Caco-2 (cell line): ENCODE measurements around the gene FNDC3B. TPM values are rescaled to one million over a fixed set of nuclear protein-coding genes. Genes with fewer than 3 reads are reported as not detected.

Experiments
- BruUV-seq: library from RNA; stranded (reverse); fragments of 400-500 nt; replicated peaks from 2 replicates; lab custom pipeline; 2021; lab: Mats Ljungman, UMichigan
- CTCF ChIA-PET: fragments of 300-600 bp; sonication (Branson Sonifier 250); formaldehyde crosslinking; loops from one replicate; lab custom pipeline; 2022; ENCODE audit warnings: antibody characterized with exemption; lab: Charles Lee
- POLR2A ChIA-PET: fragments of 300-600 bp; sonication (Branson Sonifier 250); formaldehyde crosslinking; loops from one replicate; lab custom pipeline; 2022; ENCODE audit warnings: antibody characterized with exemption; lab: Charles Lee
- DNase-seq, 2 experiments: peaks; one replicate each; pipeline versions ENCODE4 v3.0.0 to v3.0.0-alpha.2; 2020 to 2022
- H3K27me3 ChIP-seq: replicated peaks from 2 replicates; pipeline ENCODE4 v1.6.0; 2011; ENCODE audit warnings: low read length; ENCODE audit not compliant: control insufficient read depth, insufficient read depth
- H3K36me3 ChIP-seq: 2 replicates; pipeline ENCODE4 v1.5.1; 2011; ENCODE audit warnings: low read length; ENCODE audit not compliant: control insufficient read depth, insufficient read depth
- H3K4me1 ChIP-seq: fragments of 250-450 bp; sonication (Bioruptor Pico); 2 replicates; pipeline ENCODE4 v1.5.1; 2020; ENCODE audit warnings: mild to moderate bottlenecking
- H3K4me3 ChIP-seq: 2 replicates; pipeline ENCODE4 v1.5.1; 2011; ENCODE audit warnings: low read depth, mild to moderate bottlenecking, control low read depth, low read length
- H3K9me3 ChIP-seq: fragments of 250-450 bp; sonication (Bioruptor Pico); 2 replicates; pipeline ENCODE4 v1.5.1; 2020; ENCODE audit warnings: mild to moderate bottlenecking, moderate library complexity
- H3K27ac Mint-ChIP-seq: one replicate; pipeline ENCODE4 v1.8.0; 2022; ENCODE audit warnings: mixed read lengths; ENCODE audit not compliant: unreplicated experiment
- H3K27me3 Mint-ChIP-seq: one replicate; pipeline ENCODE4 v1.8.0; 2022; ENCODE audit warnings: mixed read lengths; ENCODE audit not compliant: insufficient read depth, unreplicated experiment
- H3K36me3 Mint-ChIP-seq: one replicate; pipeline ENCODE4 v1.8.0; 2022; ENCODE audit warnings: mild to moderate bottlenecking, mixed read lengths; ENCODE audit not compliant: insufficient read depth, unreplicated experiment
- H3K4me1 Mint-ChIP-seq: one replicate; pipeline ENCODE4 v1.8.0; 2022; ENCODE audit warnings: low read depth, mixed read lengths; ENCODE audit not compliant: unreplicated experiment
- H3K4me3 Mint-ChIP-seq: one replicate; pipeline ENCODE4 v1.8.0; 2022; ENCODE audit warnings: mild to moderate bottlenecking, moderate library complexity, mixed read lengths; ENCODE audit not compliant: unreplicated experiment
- H3K9me3 Mint-ChIP-seq: one replicate; pipeline ENCODE4 v1.8.0; 2022; ENCODE audit warnings: mixed read lengths; ENCODE audit not compliant: unreplicated experiment
- intact Hi-C: fragments of 100-400 bp; cut with micrococcal nuclease; formaldehyde crosslinking; loops from one replicate; pipeline ENCODE4 v1.10.0; 2022; ENCODE audit not compliant: unreplicated experiment
- total RNA-seq: library from RNA; stranded (reverse); gene quantifications from 2 replicates; pipeline ENCODE4 v1.2.3, GENCODE V29; 2022
- TF ChIP-seq, protein P1 (sequence below), 2 experiments: fragments of 200-600 bp in 1 of 2; IDR thresholded peaks; 1 replicate in 1 of 2; 2 replicates in 1 of 2; pipeline versions ENCODE4 v1.5.1 to v1.8.0; 2011 to 2022; ENCODE audit warnings: antibody characterized with exemption in 1 of 2, control low read depth in 1 of 2, inconsistent platforms in 1 of 2, low read depth in 1 of 2, low read length in 1 of 2, mild to moderate bottlenecking in 1 of 2, moderate library complexity in 1 of 2; ENCODE audit not compliant: insufficient read depth in 1 of 2, severe bottlenecking in 1 of 2, unreplicated experiment in 1 of 2

The FNDC3B gene
- total RNA-seq, 1 experiment from 2014 or later, result 59.8 TPM

DNA sequence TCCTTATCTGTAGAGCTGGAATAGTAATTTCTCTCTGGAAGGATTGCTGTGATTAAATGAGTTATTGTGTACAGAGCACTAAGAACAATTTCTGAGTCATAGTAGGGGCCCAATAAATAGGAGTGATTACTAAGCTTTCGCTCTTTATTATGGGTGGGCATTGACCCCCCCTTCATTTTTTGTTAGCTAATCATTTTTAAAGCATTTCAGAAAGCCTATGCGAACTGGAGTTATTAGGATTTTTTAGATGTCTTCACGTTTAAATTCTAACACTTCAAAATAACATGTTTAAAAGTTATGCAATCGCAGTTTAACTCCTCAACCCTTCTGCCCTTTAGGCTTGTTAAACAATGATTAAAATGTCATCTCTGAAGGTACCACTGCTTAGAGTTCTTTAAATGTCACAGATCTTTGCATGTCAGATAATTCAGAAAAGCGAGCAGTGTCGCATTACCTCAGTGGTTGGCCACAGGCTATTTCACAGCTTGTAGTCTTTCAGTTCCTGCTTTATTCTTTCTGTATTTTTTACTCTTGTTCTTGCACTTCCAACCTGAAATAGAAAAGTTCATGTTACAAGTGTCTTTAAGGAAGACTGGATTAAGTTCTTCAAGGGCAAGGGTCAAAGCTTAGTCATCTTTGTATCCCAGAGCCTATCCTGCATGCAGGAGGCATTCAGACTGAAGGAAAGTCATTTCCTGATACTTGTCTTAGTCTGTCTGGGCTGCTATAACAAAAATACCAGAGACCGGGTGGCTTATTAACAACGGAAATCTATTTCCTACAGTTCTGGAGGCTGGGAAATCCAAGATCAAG lies 102.9 kb downstream of the FNDC3B start:
- Mint-ChIP-seq H3K27me3 (no peaks in the 10 kb centered on the region), H3K4me3 (no peak overlapping the region), H3K4me1 (peaks cover 48% of the 10 kb centered on the region), H3K27ac (no peak overlapping the region), H3K36me3 (peaks cover 24% of the 10 kb centered on the region), H3K9me3 (no peaks in the 10 kb centered on the region)
- ChIA-PET CTCF (no interaction called here), POLR2A (interaction anchor here (0.6 kb wide), 1 partner anchor 20 kb away, joined by 6 read pairs; no protein-coding TSS in a partner anchor)
- TF ChIP-seq, protein P1, sequence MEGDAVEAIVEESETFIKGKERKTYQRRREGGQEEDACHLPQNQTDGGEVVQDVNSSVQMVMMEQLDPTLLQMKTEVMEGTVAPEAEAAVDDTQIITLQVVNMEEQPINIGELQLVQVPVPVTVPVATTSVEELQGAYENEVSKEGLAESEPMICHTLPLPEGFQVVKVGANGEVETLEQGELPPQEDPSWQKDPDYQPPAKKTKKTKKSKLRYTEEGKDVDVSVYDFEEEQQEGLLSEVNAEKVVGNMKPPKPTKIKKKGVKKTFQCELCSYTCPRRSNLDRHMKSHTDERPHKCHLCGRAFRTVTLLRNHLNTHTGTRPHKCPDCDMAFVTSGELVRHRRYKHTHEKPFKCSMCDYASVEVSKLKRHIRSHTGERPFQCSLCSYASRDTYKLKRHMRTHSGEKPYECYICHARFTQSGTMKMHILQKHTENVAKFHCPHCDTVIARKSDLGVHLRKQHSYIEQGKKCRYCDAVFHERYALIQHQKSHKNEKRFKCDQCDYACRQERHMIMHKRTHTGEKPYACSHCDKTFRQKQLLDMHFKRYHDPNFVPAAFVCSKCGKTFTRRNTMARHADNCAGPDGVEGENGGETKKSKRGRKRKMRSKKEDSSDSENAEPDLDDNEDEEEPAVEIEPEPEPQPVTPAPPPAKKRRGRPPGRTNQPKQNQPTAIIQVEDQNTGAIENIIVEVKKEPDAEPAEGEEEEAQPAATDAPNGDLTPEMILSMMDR (IDR thresholded peaks at IDR 0.05; ENCODE audit: insufficient read depth in 1 of 2, low read depth in 1 of 2, low read length in 1 of 2, severe bottlenecking in 1 of 2, unreplicated experiment in 1 of 2), result no peak
- Histone ChIP-seq H3K9me3 (no peaks in the 10 kb centered on the region), H3K36me3 (no peaks in the 10 kb centered on the region), H3K27me3 (no peaks in the 10 kb centered on the region), H3K4me1 (peaks cover 52% of the 10 kb centered on the region), H3K4me3 (no peak overlapping the region)
- intact Hi-C loops, result no loop called here
- no peak for DNase-seq
- BruUV-seq, result no TSS peak

DNA sequence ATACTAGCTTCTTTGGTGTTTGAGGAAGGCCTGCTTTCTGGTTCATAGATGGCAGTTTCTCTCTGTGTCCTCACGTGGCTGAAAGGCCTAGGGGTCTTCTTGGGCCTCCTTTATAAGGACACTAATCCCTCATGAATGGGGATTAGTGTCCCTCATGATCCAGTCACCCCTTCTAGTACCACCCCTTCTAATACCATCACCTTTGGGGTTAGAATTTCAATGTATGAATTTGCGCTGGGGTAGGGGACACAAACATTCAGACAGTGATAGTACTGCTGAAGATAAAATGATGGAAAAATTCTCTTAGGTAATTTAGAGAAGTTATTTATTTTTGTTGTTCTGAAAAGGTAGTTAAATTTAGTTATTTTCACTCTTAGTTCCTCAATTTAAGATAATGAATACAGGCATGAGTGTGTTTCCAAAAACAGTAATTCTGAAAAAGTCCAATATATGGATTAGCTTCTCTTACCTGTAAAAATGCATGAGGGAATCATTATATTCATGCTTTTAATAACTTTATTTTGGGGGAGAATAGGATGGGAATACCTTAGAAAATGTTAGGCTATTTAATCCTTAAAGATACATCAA lies 103.6 kb downstream of the FNDC3B start:
- Histone ChIP-seq H3K4me1 (peaks cover 49% of the 10 kb centered on the region), H3K36me3 (no peaks in the 10 kb centered on the region), H3K4me3 (no peak overlapping the region), H3K9me3 (no peaks in the 10 kb centered on the region), H3K27me3 (no peaks in the 10 kb centered on the region)
- Mint-ChIP-seq H3K4me3 (no peak overlapping the region), H3K27me3 (no peaks in the 10 kb centered on the region), H3K36me3 (peaks cover 24% of the 10 kb centered on the region), H3K27ac (no peak overlapping the region), H3K4me1 (peaks cover 44% of the 10 kb centered on the region), H3K9me3 (no peaks in the 10 kb centered on the region)
- ChIA-PET POLR2A (interaction anchor here (0.6 kb wide), 1 partner anchor 19 kb away, joined by 6 read pairs; no protein-coding TSS in a partner anchor), CTCF (no interaction called here)
- DNase-seq, result no peak
- BruUV-seq, result no TSS peak
- TF ChIP-seq, protein P1 (IDR thresholded peaks at IDR 0.05; ENCODE audit: insufficient read depth in 1 of 2, low read depth in 1 of 2, low read length in 1 of 2, severe bottlenecking in 1 of 2, unreplicated experiment in 1 of 2), result no peak
- intact Hi-C loops, result no loop called here

DNA sequence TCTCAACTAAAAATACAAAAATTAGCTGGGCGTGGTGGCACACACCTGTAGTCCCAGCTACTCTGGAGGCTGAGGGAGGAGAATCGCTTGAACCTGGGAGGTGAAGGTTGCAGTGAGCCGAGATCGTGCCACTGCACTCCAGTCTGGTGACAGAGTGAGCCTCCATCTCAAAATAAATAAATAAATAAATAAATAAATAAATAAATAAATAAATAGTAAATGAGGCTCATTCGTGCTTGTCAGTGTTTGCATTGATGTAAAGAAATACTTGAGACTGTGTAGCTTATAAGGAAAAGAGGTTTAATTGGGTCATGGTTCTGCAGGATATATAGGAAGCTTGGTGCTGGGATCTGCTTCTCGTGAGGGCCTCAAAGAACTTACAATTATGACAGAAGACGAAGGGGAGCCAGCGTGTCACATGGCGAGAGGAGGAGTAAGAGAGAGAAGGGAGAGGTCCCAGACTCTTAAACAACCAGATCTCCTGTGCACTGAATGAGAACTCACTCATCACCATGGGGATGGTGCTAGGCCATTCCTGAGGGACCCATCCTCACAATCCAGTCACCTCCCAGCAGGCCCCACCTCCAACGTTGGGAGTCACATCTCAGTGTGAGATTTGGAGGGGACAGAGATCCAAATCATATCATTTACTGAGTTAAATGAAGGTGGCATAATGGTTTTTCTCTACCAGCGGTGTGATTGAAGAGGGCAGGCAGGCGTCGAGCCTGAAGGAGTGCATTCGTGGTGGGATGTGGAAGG lies 104.5 kb downstream of the FNDC3B start:
- no peak overlapping the region for H3K27ac Mint-ChIP-seq
- H3K4me3 ChIP-seq, result no peak overlapping the region
- TF ChIP-seq, protein P1 (IDR thresholded peaks at IDR 0.05; ENCODE audit: insufficient read depth in 1 of 2, low read depth in 1 of 2, low read length in 1 of 2, severe bottlenecking in 1 of 2, unreplicated experiment in 1 of 2), result no peak
- no peaks in the 10 kb centered on the region for H3K36me3 ChIP-seq
- no TSS peak for BruUV-seq
- H3K4me3 Mint-ChIP-seq, result no peak overlapping the region
- DNase-seq, result no peak
- H3K36me3 Mint-ChIP-seq, result peaks cover 20% of the 10 kb centered on the region
- H3K27me3 Mint-ChIP-seq, result no peaks in the 10 kb centered on the region
- H3K4me1 ChIP-seq, result peaks cover 44% of the 10 kb centered on the region
- no peaks in the 10 kb centered on the region for H3K27me3 ChIP-seq
- intact Hi-C loops, result no loop called here
- H3K4me1 Mint-ChIP-seq, result peaks cover 36% of the 10 kb centered on the region
- POLR2A ChIA-PET, result no interaction called here
- H3K9me3 ChIP-seq, result no peaks in the 10 kb centered on the region
- CTCF ChIA-PET, result no interaction called here
- H3K9me3 Mint-ChIP-seq, result no peaks in the 10 kb centered on the region
